GM11168 (cell line): ENCODE measurements around the gene ST6GALNAC4.

ENCODE experiments used
- in situ Hi-C: fragments of 300-500 bp; cut with MboI; formaldehyde crosslinking; loops from one replicate; pipeline ENCODE4 v1.12.0; 2022; ENCODE audit warnings: low sequenced_read_pairs; ENCODE audit not compliant: unreplicated experiment

The ST6GALNAC4 gene

GRCh38 chr9:127860260-127860659 is 56.6 kb downstream of the ST6GALNAC4 start:
- in situ Hi-C loops = no loop called here

GRCh38 chr9:127858041-127858512 is 58.8 kb downstream of the ST6GALNAC4 start:
- in situ Hi-C loops = no loop called here
